ENCODE measurements around the gene MACROH2A2. TPM values are rescaled to one million over a fixed set of nuclear protein-coding genes. Genes with fewer than 3 reads are reported as not detected.

MACROH2A2 gene
- total RNA-seq, 4 donors from 2014 or later: 6.2 to 17.8 (median 15.4) TPM

DNA sequence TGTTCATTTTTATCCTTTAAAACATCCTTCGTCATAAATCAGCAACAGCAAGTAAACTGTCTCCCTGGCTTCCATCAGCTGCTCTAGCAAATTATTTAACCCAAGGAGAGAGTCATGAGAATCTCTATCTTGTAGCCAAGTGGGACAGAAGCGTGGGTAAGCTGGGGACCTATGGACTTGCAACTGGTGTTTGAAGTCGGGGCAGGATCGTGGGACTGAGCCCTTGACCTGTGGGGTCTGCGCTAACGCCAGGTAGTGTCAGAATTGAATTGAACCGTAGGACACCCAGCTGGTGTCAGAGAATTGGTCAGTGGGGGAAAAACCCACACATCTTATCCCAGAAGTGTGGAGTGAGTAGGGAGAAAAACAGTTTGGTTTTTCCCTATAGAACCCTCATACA is 66.6 kb downstream of the MACROH2A2 start:
- intact Hi-C loops (cut with DNase I): loop anchor here (10.0 kb wide), 1 partner anchor 246 kb away; no protein-coding TSS in a partner anchor
- no peak for DNase-seq (ENCODE audit: extremely low spot score)
- H3K27ac ChIP-seq (replicated peaks in 1 of 4): no peak overlapping the region
- no peak overlapping the region for H3K4me3 ChIP-seq
- TF ChIP-seq, protein P1, sequence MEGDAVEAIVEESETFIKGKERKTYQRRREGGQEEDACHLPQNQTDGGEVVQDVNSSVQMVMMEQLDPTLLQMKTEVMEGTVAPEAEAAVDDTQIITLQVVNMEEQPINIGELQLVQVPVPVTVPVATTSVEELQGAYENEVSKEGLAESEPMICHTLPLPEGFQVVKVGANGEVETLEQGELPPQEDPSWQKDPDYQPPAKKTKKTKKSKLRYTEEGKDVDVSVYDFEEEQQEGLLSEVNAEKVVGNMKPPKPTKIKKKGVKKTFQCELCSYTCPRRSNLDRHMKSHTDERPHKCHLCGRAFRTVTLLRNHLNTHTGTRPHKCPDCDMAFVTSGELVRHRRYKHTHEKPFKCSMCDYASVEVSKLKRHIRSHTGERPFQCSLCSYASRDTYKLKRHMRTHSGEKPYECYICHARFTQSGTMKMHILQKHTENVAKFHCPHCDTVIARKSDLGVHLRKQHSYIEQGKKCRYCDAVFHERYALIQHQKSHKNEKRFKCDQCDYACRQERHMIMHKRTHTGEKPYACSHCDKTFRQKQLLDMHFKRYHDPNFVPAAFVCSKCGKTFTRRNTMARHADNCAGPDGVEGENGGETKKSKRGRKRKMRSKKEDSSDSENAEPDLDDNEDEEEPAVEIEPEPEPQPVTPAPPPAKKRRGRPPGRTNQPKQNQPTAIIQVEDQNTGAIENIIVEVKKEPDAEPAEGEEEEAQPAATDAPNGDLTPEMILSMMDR (IDR thresholded peaks at IDR 0.05): no peak
- TF ChIP-seq POLR2A (IDR thresholded peaks at IDR 0.05; ENCODE audit: low read depth) (no peak), POLR2AphosphoS5 (IDR thresholded peaks at IDR 0.05) (no peak), EP300 (IDR thresholded peaks at IDR 0.05) (no peak)
- H3K9me3 ChIP-seq: no peaks in the 10 kb centered on the region
- H3K4me1 ChIP-seq: peaks cover 0 to 4% (median 2%) of the 10 kb centered on the region in 4 donors
- 95% methylated on average over 7 of the region's 7 CpGs for WGBS
- peaks cover 23 to 90% (median 85%) of the 10 kb centered on the region in 4 donors for H3K36me3 ChIP-seq
- no peaks in the 10 kb centered on the region for H3K27me3 ChIP-seq

DNA sequence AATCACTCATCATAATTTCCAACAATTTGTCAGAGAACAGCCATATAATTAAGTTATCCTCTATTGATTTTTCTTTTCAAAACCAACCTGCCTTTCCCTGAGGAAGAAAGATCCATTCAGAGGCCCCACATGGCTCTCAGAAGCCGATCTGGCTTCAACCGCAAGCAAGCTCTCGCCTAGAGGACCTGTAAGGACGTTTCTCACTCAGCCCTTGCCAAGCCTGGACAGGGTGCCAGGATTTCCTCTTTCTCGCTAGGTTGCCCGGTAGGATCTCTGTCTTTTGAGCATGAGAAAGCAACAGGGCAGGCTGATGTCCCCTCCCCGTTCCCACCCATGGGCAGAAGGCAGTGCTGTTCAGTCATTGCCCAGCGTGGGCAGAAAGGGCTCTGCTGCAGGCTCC is 67.0 kb downstream of the MACROH2A2 start:
- no peak for DNase-seq (ENCODE audit: extremely low spot score)
- Histone ChIP-seq H3K4me3 (no peak overlapping the region), H3K4me1 (peaks cover 0 to 4% (median 2%) of the 10 kb centered on the region in 4 donors), H3K36me3 (peaks cover 21 to 86% (median 81%) of the 10 kb centered on the region in 4 donors), H3K9me3 (no peaks in the 10 kb centered on the region), H3K27ac (replicated peaks in 1 of 4) (no peak overlapping the region), H3K27me3 (no peaks in the 10 kb centered on the region)
- TF ChIP-seq EP300 (IDR thresholded peaks at IDR 0.05): no peak
- no peak for TF ChIP-seq POLR2AphosphoS5 (IDR thresholded peaks at IDR 0.05)
- TF ChIP-seq, protein P1 (IDR thresholded peaks at IDR 0.05): no peak
- no peak for TF ChIP-seq POLR2A (IDR thresholded peaks at IDR 0.05; ENCODE audit: low read depth)
- intact Hi-C loops (cut with DNase I): loop anchor here (10.0 kb wide), 1 partner anchor 245 kb away; no protein-coding TSS in a partner anchor
- WGBS: 76% methylated on average over 5 of the region's 8 CpGs

DNA sequence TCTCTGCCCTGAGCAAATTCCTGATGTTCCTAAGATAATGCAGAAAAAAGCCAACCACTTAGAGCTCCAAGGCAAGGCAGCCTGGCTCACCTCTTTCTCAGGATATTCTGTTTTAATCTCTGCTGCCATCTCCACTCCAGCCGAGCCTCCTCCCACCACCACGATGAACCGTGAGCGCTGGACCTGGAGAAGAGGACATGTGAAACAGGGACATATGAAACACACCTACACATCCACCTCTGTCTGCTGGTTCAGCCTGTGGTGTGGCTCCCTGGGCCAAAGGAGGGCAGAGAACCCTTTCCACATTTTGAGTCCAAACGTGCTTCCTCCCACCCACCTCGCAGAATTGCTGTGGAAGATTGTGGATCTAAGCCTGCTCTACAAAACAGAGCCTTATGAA is 67.8 kb downstream of the MACROH2A2 start:
- H3K9me3 ChIP-seq: no peaks in the 10 kb centered on the region
- peaks cover 16 to 78% (median 73%) of the 10 kb centered on the region in 4 donors for H3K36me3 ChIP-seq
- H3K27me3 ChIP-seq: no peaks in the 10 kb centered on the region
- TF ChIP-seq POLR2A (IDR thresholded peaks at IDR 0.05; ENCODE audit: low read depth): no peak
- TF ChIP-seq, protein P1 (IDR thresholded peaks at IDR 0.05): no peak
- TF ChIP-seq POLR2AphosphoS5 (IDR thresholded peaks at IDR 0.05): no peak
- TF ChIP-seq EP300 (IDR thresholded peaks at IDR 0.05): no peak
- H3K4me3 ChIP-seq: no peak overlapping the region
- no peak overlapping the region for H3K27ac ChIP-seq (replicated peaks in 1 of 4)
- H3K4me1 ChIP-seq: peaks cover 0 to 4% (median 2%) of the 10 kb centered on the region in 4 donors
- intact Hi-C loops (cut with DNase I): no loop called here
- no peak for DNase-seq (ENCODE audit: extremely low spot score)
- WGBS: 87% methylated on average over 6 of the region's 6 CpGs

DNA sequence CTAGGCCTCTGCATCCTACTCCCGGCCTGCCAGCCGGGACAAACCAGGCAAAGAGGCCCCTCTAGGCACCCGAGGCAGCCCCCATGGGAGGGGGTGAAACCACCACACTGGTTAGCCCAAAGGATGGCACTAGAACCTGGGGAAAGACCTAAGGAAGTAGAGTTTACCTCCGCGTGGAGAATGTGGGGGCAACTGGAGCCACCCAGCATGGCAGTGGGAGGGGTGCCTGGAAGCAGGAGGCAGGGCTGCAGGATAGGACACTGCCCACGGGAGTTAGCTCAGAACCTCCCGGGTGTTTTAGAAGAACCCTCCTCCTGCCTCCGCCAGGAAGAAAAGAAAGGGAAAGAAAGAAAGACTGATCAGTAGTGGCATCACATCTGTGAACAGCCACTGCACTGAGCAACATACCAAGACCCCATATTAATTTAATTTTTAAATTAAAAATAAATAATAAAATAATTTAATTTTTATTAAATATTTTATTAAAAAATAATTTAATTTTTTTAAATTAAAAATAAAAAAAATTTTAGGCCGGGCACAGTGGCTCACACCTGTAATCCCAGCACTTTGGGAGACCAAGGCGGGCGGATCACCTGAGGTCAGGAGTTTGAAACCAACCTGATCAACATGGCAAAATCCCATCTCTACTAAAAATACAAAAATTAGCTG is 68.8 kb downstream of the MACROH2A2 start:
- WGBS: 92% methylated on average over 11 of the region's 11 CpGs
- intact Hi-C loops (cut with DNase I): no loop called here
- Histone ChIP-seq H3K36me3 (peaks cover 16 to 70% (median 69%) of the 10 kb centered on the region in 4 donors), H3K9me3 (no peaks in the 10 kb centered on the region), H3K27me3 (no peaks in the 10 kb centered on the region), H3K27ac (replicated peaks in 1 of 4) (no peak overlapping the region), H3K4me3 (no peak overlapping the region), H3K4me1 (peaks cover 0 to 2% (median 0%) of the 10 kb centered on the region in 4 donors)
- TF ChIP-seq EP300 (IDR thresholded peaks at IDR 0.05): no peak
- no peak for TF ChIP-seq POLR2AphosphoS5 (IDR thresholded peaks at IDR 0.05)
- TF ChIP-seq POLR2A (IDR thresholded peaks at IDR 0.05; ENCODE audit: low read depth): no peak
- TF ChIP-seq, protein P1 (IDR thresholded peaks at IDR 0.05): no peak
- no peak for DNase-seq (ENCODE audit: extremely low spot score)

Measured in esophagus muscularis mucosa (tissue), 4 donors.